Activated CD4-positive, CD25-positive, alpha-beta regulatory T cell treated with anti-CD3 and anti-CD28 coated beads, Interleukin-2, amount 50 U/mL, for 72 hours (primary cell): ENCODE measurements around the gene GSTM2.
"Not testable (repeated sequence)": the region's sequence is repeated elsewhere in the genome, so short reads cannot be mapped to it uniquely, and the experiment has no call there.

Experiments used
- DNase-seq: peaks from one replicate; pipeline ENCODE4 v3.0.0; 2021

The GSTM2 gene

DNA sequence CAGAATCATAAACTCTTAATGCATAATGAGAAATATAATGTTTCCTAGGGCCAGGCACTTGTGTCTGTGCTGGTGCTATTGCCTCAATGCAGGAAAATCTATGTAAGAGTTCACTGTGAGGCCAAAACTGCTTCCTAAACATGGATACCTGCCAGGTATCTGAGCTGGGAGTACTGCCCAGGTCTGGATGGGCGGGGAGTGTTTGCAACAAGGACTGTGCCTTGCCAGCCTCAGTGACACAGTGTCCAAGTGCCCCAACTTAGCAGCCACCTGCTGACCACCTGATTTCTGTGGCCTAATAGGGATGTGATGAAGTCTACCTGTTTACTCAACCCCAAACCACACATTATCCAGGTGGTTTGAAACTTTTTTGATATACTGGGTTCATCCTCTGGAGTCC, 17.5 kb downstream of the GSTM2 start:
- not testable (repeated sequence) for DNase-seq

DNA sequence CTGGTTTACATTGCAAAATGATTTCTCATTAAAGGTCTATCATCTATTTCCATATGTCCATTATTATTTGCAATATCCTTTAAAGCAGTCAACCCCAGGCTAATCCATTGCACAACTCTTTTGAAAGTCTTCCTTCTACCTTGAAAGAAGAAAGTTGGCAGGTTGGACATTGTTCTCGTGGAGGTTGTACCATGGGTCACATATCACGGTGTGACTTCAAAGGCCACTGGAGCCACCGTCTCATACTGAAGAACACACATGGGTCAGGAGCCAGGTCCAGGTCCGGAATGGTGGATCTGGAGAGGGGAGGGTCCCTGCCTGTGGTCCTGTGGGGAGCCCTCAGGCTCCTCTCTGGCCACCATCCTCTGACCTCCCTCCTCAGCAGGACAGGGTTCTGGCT, 18.0 kb downstream of the GSTM2 start:
- DNase-seq = not testable (repeated sequence)

DNA sequence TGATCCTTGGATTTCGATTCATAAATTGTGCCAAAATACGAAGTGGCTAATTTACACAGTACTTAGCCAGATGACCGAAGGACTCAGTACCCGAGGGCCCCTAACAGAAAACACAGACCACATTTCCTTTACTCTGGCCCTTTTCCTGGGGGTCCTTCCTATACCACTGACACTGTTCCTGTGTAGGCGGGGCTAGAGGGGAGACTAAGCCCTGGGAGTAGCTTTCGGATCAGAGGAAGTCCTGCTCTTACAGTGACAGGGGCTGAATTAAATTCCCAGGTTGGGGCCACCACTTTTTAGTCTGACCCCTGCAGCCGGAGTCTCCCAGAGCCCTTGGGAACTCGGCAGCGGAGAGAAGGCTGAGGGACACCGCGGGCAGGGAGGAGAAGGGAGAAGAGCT, 19.3 kb downstream of the GSTM2 start:
- DNase-seq = not testable (repeated sequence)

DNA sequence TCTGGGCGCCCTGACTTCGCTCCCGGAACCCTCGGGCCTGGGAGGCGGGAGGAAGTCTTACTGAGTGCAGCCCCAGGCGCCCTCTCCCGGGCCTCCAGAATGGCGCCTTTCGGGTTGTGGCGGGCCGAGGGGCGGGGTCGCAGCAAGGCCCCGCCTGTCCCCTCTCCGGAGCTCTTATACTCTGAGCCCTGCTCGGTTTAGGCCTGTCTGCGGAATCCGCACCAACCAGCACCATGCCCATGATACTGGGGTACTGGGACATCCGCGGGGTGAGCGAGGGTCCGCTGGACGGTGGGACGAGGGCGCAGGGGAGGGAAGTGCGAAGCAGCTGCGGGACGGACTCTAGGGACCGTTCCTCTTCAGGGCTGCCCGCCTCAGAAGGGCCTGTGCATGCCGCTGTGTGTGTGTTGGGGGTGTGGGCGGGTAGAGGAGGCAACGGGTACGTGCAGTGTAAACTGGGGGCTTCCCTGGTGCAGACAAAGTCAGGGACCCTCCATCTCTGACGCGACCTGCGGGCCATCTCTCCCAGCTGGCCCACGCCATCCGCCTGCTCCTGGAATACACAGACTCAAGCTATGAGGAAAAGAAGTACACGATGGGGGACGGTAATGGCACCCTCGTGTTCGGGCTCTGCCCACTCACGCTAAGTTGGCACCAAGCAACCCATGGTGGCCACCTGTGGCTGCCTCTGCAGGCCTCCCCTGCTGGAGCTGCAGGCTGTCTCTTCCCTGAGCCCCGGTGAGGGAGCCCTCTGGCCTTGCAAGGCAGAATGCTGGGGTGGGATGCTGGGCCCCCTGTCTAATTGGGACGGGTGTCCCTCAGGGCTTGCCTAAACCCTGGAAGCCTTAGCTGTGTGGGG, 20.0 kb downstream of the GSTM2 start, which contains the start of gene GSTM1:
TSS of gene GSTM1 (plus strand) at position 177 of the 859 bp plus-strand sequence. CDS start at position 234, 57 bp downstream.
- peak; percentile 72 for DNase-seq

DNA sequence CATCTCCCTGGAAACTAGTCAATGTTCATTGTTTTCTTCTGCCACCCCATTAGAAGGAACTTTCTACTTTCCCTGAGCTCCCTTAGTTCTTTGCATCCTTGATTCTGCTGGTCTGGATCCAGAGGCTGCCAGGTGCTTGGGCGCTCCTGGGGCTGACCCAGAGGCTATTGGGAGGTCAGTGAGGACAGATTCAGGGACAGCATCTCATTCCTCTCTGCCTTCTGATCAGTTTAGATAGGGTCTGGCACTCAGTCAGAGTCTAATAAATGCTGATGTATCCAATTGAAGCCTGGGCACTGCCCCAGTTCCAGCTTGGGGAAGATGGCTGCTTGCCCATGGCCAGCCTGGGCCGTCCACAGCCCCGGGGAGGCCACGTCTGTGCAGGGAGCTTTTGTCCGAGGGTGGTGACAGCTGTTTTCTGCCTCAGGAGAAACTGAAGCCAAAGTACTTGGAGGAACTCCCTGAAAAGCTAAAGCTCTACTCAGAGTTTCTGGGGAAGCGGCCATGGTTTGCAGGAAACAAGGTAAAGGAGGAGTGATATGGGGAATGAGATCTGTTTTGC, 22.1 kb downstream of the GSTM2 start:
- no peak for DNase-seq

DNA sequence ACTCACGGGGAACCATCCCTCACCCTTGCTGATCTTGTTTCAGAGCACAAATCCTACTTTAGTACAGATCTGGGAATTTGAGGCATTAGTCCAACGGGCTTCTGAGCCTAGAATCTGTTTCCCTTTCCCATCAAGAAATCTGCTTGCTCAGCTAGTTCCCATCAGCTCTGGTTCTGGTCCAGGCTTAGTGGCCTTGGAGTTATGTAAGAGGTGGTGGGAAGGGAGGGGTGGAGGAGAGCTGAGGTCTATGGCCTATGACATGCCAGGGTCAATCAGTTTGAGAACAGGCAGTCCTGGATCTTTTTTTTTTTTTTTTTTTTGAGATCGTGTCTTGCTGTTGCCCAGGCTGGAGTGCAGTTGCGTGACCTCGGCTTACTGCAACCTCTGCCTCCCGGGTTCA, 23.9 kb downstream of the GSTM2 start:
- DNase-seq = no peak

DNA sequence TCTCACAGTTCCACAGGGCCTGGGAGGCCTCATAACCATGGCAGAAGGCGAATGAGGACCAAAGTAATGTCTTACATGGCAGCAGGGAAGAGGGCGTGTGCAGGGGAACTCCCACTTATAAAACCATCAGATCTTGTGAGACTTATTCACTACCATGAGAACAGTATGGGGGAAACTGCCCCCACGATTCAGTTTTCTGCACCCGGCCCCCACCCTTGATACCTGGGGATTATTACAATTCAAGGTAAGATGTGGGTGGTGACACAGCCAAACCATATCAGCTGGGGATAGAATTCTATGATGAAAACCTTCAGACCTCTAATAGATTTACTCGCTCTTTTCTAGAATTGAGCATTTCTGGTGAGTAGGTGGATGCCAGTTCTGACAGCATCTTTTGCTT, 26.5 kb downstream of the GSTM2 start:
- DNase-seq = not testable (repeated sequence)

DNA sequence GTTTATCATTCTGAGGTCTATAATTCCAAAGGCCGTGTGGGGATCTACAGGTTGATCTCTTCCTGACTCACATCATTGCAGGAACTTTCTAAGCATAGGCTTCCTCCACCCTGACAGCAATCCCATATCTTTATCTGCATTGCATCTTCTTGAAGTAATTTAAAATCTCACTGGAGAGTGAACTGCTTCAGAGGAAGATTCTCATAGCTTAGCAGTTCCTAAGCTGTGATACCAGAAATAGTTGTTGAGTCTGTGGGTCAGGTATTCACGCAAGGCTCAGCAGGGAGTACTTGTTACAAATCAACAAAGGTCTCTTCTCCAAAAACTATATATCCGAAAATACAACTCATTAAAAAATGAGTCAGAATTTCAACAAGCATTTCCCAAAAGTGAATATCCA, 27.3 kb downstream of the GSTM2 start:
- not testable (repeated sequence) for DNase-seq

DNA sequence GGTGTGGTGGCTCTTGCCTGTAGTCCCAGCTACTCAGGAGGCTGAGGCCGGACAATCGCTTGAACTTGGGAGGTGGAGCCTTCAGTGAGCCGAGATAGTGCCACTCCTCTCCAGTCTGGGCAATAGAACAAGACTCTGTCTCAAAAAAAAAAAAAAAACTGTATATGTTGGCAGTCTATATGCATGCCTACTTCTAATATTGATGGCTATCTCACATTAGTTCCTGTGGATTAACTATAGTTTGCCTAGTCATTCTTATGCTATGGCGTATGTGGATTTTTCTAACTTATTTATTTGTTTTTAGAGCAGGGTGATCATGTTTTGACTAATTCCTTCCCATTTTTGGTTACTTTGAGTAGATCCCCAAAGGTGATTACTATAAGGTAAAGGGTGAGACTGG, 29.2 kb downstream of the GSTM2 start:
- DNase-seq = no peak

DNA sequence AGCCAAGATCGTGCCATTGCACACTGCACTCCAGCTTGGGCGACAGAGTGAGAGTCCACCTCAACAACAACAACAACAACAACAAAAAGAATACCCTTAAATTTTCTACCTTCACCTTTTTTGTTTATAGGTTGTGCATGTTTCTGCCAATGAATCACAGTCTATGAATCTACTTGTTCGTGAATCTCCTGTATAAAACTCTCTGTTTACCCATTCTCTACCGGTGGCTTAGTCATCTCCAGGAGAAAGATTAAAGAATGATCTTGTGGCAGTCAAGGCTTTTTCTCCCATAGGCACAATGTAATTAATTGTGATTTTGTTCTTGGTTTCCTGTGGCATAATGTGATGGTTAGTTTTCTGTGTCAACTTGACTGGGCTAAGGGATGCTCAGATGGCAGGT, 30.0 kb downstream of the GSTM2 start:
- DNase-seq = not testable (repeated sequence)

DNA sequence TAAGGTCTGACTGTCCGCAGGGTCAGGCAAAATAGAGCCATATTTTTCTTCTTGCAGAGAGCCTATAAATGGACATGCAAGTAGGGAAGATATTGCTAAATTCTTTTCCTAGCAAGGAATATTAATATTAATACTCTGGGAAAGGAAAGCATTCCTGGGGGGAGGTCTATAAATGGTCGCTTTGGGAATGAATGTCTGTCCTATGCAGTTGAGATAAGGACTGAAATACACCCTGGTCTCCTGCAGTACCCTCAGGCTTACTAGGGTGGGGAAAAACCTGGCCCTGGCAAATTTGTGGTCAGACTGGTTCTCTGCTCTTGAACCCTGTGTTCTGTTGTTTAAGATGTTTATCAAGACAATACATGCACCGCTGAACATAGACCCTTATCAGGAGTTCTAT, 35.1 kb downstream of the GSTM2 start:
- DNase-seq = not testable (repeated sequence)

DNA sequence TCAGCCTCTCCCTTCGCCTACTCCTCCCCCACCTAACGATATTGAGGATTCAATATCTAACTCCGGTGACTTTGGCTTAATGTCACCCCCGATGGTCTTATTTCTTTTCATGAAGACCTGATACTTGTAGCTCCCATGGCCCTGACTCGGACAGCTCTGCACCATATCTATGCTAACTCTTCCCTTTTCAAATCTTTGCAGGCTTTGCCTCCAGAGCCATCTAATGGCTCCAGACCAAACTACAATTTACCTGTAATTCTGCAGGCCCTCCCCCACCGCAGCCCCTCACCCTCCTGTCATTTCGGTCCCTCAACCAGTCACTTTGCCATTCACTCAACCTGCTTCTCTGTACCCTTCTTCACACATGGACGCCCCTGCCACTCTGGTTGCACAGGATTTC, 36.3 kb downstream of the GSTM2 start:
- DNase-seq = no peak

DNA sequence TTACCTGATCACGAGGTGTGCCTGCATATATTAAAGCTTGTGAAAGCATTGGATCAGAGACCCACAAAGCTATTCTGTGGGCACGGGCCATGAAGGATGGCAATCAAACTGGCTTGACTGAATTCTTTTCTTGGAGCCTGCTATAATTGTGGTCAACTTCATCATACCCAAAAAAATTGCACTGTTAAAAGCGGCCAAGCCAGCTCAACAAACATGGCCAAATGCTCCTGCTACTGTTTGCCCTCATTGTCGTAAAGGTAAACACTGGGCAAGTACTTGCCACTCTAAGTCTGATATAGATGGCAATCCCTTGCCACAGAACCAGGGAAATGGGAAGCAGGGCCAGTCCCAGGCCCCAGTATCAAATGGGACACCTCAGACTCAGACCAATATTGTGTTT, 37.6 kb downstream of the GSTM2 start:
- DNase-seq = no peak

DNA sequence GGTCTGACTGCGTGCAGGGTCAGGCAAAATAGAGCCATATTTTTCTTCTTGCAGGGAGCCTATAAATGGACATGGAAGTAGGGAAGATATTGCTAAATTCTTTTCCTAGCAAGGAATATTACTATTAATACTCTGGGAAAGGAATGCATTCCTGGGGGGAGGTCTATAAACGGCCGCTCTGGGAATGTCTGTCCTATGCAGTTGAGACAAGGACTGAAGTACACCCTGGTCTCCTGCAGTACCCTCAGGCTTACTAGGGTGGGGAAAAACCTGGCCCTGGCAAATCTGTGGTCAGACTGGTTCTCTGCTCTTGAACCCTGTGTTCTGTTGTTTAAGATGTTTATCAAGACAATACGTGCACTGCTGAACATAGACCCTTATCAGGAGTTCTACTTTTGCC, 41.1 kb downstream of the GSTM2 start:
- DNase-seq = not testable (repeated sequence)

DNA sequence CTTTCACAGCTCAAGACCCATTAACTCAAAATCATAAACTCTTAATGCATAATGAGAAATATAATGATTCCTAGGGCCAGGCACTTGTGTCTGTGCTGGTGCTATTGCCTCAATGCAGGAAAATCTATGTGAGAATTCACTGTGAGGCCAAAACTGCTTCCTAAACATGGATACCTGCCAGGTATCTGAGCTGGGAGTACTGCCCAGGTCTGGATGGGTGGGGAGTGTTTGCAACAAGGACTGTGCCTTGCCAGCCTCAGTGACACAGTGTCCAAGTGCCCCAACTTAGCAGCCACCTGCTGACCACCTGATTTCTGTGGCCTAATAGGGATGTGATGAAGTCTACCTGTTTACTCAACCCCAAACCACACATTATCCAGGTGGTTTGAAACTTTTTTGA, 42.0 kb downstream of the GSTM2 start:
- DNase-seq = not testable (repeated sequence)

DNA sequence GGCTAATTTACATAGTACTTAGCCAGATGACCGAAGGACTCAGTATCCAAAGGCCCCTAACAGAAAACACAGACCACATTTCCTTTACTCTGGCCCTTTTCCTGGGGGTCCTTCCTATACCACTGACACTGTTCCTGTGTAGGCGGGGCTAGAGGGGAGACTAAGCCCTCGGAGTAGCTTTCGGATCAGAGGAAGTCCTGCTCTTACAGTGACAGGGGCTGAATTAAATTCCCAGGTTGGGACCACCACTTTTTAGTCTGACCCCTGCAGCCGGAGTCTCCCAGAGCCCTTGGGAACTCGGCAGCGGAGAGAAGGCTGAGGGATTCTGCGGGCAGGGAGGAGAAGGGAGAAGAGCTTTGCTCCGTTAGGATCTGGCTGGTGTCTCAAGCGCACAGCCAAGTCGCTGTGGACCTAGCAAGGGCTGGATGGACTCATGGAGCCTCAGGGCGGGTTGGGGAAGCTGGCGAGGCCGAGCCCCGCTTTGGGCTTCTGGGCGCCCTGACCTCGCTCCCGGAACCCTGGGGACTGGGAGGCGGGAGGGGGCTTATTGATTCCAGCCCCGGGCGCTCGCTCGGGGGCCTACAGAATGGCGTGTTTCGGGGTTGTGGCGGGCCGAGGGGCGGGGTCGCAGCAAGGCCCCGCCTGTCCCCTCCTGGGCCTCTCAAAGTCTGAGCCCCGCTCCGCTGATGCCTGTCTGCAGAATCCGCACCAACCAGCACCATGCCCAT, 43.9 kb downstream of the GSTM2 start, which contains the start of gene GSTM5:
TSS of gene GSTM5 (plus strand) at position 659 of the 728 bp plus-strand sequence. CDS start at position 721, 62 bp downstream.
- DNase-seq = not testable (repeated sequence)

DNA sequence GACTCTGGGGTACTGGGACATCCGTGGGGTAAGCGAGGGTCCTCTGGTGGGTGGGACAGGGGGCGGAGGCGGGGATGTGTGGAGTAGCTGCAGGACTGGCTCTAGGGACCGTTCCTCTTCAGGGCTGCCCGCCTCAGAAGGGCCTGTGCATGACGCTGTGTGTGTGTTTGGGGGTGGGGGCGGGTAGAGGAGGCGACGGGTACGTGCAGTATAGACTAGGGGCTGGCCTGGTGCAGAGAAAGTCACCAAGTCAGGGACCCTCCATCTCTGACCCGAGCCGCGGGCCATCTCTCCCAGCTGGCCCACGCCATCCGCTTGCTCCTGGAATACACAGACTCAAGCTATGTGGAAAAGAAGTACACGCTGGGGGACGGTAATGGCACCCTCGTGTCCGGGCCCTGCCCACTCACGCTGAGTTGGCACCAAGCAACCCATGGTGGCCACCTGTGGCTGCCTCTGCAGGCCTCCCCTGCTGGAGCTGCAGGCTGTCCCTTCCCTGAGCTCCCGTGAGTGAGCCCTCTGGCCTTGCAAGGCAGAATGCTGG, 44.5 kb downstream of the GSTM2 start:
- no peak for DNase-seq

DNA sequence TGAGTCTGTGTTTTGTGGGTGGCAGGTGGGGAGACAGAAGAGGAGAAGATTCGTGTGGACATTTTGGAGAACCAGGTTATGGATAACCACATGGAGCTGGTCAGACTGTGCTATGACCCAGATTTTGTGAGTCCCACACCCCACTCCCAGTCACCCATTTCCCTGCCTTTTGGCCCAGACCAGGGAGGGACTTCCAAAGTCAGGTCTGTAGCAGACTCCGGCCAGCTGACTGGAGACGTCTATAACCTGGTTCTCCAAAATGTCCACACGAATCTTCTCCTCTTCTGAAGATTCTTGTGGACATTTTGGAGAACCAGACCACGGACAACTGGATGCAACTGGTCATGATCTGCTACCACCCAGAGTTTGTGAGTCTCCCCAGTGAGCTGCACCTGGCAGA, 45.8 kb downstream of the GSTM2 start:
- no peak for DNase-seq

DNA sequence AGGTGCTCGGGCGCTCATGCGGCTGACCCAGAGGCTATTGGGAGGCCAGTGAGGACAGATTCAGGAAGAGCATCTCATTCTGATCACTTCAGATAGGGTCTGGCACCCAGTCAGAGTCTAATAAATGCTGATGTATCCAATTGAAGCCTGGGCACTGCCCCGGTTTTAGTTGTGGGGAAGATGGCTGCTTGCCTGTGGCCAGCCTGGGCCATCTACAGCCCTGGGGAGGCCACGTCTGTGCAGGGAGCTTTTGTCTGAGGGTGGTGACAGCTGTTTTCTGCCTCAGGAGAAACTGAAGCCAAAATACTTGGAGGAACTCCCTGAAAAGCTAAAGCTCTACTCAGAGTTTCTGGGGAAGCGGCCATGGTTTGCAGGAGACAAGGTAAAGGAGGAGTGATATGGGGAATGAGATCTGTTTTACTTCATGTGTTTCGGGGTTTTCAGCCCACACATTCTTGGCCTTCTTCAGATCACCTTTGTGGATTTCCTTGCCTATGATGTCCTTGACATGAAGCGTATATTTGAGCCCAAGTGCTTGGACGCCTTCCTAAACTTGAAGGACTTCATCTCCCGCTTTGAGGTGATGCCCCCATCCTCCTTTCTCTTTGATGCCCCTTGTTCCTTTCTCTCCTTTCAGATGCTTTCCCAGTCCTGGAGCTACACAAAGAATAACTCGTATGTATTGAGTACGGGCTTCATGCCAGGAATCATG, 47.0 kb downstream of the GSTM2 start:
- DNase-seq = no peak

DNA sequence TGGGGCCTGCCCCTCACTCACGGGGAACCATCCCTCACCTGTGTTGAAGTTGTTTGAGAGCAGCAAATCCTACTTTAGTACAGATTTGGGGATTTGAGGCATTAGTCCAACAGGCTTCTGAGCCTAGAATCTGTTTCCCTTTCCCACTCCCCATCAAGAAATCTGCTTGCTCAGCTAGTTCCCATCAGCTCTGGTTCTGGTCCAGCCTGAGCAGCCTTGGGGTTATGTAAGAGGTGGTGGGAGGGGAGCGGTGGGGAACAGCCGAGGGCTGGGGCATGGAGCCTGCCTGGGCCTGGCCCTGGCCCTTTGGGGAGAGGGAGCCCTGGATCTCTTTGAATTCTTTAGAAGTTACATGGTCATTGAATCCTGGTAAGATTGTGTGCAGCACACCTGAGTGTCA, 48.3 kb downstream of the GSTM2 start:
- DNase-seq = no peak

DNA sequence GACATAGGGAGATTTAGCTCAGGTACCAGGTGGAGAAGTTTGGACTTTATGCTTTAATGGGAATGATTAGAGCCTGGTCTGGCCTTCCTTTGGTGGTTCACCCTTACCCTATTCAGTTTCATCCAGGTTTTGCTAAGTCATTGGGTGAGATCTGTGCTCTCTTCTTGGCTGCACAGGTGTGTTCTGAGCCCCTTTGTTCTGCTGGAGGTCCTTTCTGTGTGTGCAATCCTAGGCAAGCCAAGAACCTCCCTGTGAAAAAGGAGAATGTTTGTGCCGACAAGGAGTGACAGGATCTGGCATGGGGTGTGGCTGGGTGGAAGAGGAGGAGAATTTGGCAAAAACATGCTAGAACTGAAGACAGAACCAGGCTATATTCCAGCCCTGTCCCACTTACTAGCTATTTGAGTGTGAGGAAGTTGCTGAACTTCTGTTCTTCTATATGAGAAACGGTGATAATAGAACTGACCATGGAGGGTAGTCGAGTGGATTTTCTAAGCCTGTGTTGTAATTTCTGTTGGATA, 48.8 kb downstream of the GSTM2 start:
- no peak for DNase-seq

DNA sequence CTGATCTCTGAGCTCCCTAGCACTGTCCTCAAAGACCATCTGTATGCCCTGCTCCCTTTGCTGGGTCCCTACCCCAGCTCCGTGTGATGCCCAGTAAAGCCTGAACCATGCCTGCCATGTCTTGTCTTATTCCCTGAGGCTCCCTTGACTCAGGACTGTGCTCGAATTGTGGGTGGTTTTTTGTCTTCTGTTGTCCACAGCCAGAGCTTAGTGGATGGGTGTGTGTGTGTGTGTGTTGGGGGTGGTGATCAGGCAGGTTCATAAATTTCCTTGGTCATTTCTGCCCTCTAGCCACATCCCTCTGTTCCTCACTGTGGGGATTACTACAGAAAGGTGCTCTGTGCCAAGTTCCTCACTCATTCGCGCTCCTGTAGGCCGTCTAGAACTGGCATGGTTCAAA, 49.9 kb downstream of the GSTM2 start:
- DNase-seq = no peak
